Panc1 (cell line): ENCODE results near the gene GMEB2. TPM values are rescaled to one million over a fixed set of nuclear protein-coding genes. Genes with fewer than 3 reads are reported as not detected.

Source experiments
- ATAC-seq: fragments of 200-7000 bp; cut with Tn5 transposase; 2 replicates; pipeline ENCODE4 v1.9.1; 2020; ENCODE audit warnings: mild to moderate bottlenecking, moderate library complexity
- BruUV-seq: library from RNA; stranded (reverse); fragments of 400-500 nt; replicated peaks from 2 replicates; lab custom pipeline; 2021; lab: Mats Ljungman, UMichigan
- CTCF ChIA-PET: fragments of 300-600 bp; sonication (Branson Sonifier 250); formaldehyde crosslinking; loops from one replicate; lab custom pipeline; 2022; ENCODE audit warnings: antibody characterized with exemption; lab: Charles Lee
- POLR2A ChIA-PET: fragments of 300-600 bp; sonication (Branson Sonifier 250); formaldehyde crosslinking; loops from one replicate; lab custom pipeline; 2022; ENCODE audit warnings: antibody characterized with exemption; lab: Charles Lee
- DNase-seq: peaks from one replicate; pipeline ENCODE4 v3.0.0-alpha.2; 2010; ENCODE audit warnings: low read depth, low spot score
- H3K27ac ChIP-seq: 2 replicates; pipeline ENCODE4 v1.5.1; 2011; ENCODE audit warnings: mild to moderate bottlenecking, low read length, inconsistent platforms
- H3K27me3 ChIP-seq: fragments of 200-500 bp; sonication (Bioruptor generic); 2 replicates; pipeline ENCODE4 v1.6.0; 2014; ENCODE audit warnings: low read length, inconsistent platforms; ENCODE audit not compliant: control insufficient read depth, insufficient read depth
- H3K36me3 ChIP-seq: fragments of 200-500 bp; sonication (Bioruptor generic); 2 replicates; pipeline ENCODE4 v1.5.1; 2014; ENCODE audit warnings: inconsistent platforms, mild to moderate bottlenecking, low read length, moderate library complexity; ENCODE audit not compliant: control insufficient read depth, insufficient read depth
- H3K4me1 ChIP-seq: 2 replicates; pipeline ENCODE4 v1.5.1; 2011; ENCODE audit warnings: inconsistent platforms, mild to moderate bottlenecking, low read length, moderate library complexity; ENCODE audit not compliant: control insufficient read depth, insufficient read depth
- H3K4me3 ChIP-seq, 2 experiments: 2 replicates each; pipeline ENCODE4 v1.5.1; 2011 to 2012; ENCODE audit warnings: low read depth in 2 of 2, low read length in 2 of 2, mild to moderate bottlenecking in 2 of 2, inconsistent platforms in 1 of 2, moderate library complexity in 1 of 2
- H3K9me3 ChIP-seq: fragments of 200-500 bp; sonication (Bioruptor generic); 2 replicates; pipeline ENCODE4 v1.5.1; 2014; ENCODE audit warnings: low read depth, mild to moderate bottlenecking, inconsistent platforms, low read length, moderate library complexity; ENCODE audit not compliant: control insufficient read depth, insufficient read depth
- CTCF ChIP-seq: fragments of 450-650 bp; IDR thresholded peaks from 2 replicates; pipeline ENCODE4 v1.5.1; 2017; ENCODE audit warnings: mild to moderate bottlenecking
- POLR2AphosphoS5 ChIP-seq: IDR thresholded peaks from 2 replicates; pipeline ENCODE4 v1.6.1; 2012; ENCODE audit warnings: mild to moderate bottlenecking, low read depth, low read length, moderate library complexity
- REST ChIP-seq, 2 experiments: IDR thresholded peaks; 2 replicates each; pipeline ENCODE4 v1.6.1; 2011 to 2012; ENCODE audit warnings: low read depth in 2 of 2, control low read depth in 1 of 2, low read length in 1 of 2, mild to moderate bottlenecking in 1 of 2, moderate library complexity in 1 of 2; ENCODE audit not compliant: insufficient read depth in 1 of 2
- SIN3A ChIP-seq: IDR thresholded peaks from 2 replicates; pipeline ENCODE4 v1.6.1; 2012; ENCODE audit warnings: low read depth, mild to moderate bottlenecking, low read length, moderate library complexity, borderline replicate concordance; ENCODE audit not compliant: insufficient read depth
- TCF7L2 ChIP-seq: IDR thresholded peaks from 2 replicates; pipeline ENCODE4 v1.6.1; 2011; ENCODE audit warnings: mild to moderate bottlenecking, low read depth, low read length, inconsistent platforms
- in situ Hi-C: cut with HindIII; loops from 2 replicates; pipeline ENCODE4 v1.10.0; 2016; ENCODE audit warnings: low sequenced_read_pairs, low pct_unique_long_range_greater_than_20kb
- intact Hi-C: fragments of 100-400 bp; cut with micrococcal nuclease; formaldehyde crosslinking; loops from one replicate; pipeline ENCODE4 v1.10.0; 2022; ENCODE audit not compliant: unreplicated experiment
- total RNA-seq: library from RNA; stranded (reverse); gene quantifications from one replicate; pipeline ENCODE4 v1.2.1, GENCODE V29; 2021; ENCODE audit not compliant: unreplicated experiment

Gene GMEB2
- total RNA-seq, 1 experiment from 2014 or later, result 13.1 TPM

GRCh38 chr20:63564036-63564810 lies 62.7 kb downstream of the GMEB2 start:
- BruUV-seq, result no TSS peak
- Histone ChIP-seq H3K9me3 (no peaks in the 10 kb centered on the region), H3K27me3 (no peaks in the 10 kb centered on the region), H3K27ac (no peak overlapping the region), H3K36me3 (no peaks in the 10 kb centered on the region), H3K4me3 (no peak overlapping the region), H3K4me1 (no peaks in the 10 kb centered on the region)
- in situ Hi-C loops, result no loop called here
- intact Hi-C loops, result no loop called here
- ATAC-seq (no peak), DNase-seq (no peak)
- CTCF ChIA-PET, result no interaction called here
- TF ChIP-seq CTCF, result no peak
- TF ChIP-seq REST (IDR thresholded peaks at IDR 0.05; ENCODE audit: insufficient read depth in 1 of 2, low read depth in 2 of 2, low read length in 1 of 2), result no peak
- no peak for TF ChIP-seq POLR2AphosphoS5
- no peak for TF ChIP-seq TCF7L2
- no peak for TF ChIP-seq SIN3A
- POLR2A ChIA-PET, result no interaction called here

- ATAC-seq (no peak), DNase-seq (no peak)
- no peak overlapping the region for H3K4me3 ChIP-seq
- in situ Hi-C loops (no loop called here), intact Hi-C loops (no loop called here)
- no peaks in the 10 kb centered on the region for H3K9me3 ChIP-seq
- ChIA-PET CTCF (no interaction called here), POLR2A (no interaction called here)
- H3K36me3 ChIP-seq, result no peaks in the 10 kb centered on the region
- H3K27ac ChIP-seq, result no peak overlapping the region
- TF ChIP-seq POLR2AphosphoS5, result no peak
- TF ChIP-seq CTCF, result no peak
- no peak for TF ChIP-seq TCF7L2
- no peak for TF ChIP-seq SIN3A
- TF ChIP-seq REST (IDR thresholded peaks at IDR 0.05; ENCODE audit: insufficient read depth in 1 of 2, low read depth in 2 of 2, low read length in 1 of 2), result no peak
- no TSS peak for BruUV-seq
- H3K27me3 ChIP-seq, result no peaks in the 10 kb centered on the region
- no peaks in the 10 kb centered on the region for H3K4me1 ChIP-seq
These were observed 63.5 kb downstream of the GMEB2 start for GRCh38 chr20:63563225-63563935.
